ENCODE results near the gene MFF. TPM values are rescaled to one million over a fixed set of nuclear protein-coding genes. Genes with fewer than 3 reads are reported as not detected.

Gene MFF
- total RNA-seq, 1 experiment from 2014 or later, result 68.2 TPM

DNA sequence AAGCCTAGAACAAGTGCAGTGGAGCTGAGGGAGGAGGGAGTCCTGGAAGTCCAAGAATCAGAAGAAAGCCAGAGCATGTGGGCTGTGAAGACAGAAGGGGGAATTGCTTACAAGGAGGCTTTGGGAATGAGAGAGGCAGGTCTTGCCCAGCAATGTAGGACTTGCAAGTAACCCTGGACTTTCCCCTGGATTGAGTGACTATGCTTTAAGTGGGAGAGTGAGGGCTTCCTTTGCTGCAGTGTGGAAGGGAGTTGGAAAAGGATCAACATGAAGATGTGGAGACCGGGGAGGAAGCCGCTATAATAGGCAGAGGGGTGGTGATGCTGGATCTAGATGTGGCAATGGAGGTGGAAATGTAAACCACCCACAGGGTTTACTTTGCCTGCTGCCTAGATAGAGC is 76.5 kb downstream of the MFF start:
- no peak overlapping the region for H3K9ac ChIP-seq (ENCODE audit: low read length)
- peaks cover 3 to 21% of the 10 kb centered on the region in 2 experiments for H3K4me1 ChIP-seq (ENCODE audit: control insufficient read depth in 1 of 2, insufficient read depth in 2 of 2, low read length in 2 of 2)
- no peak overlapping the region for H3K4me3 ChIP-seq (replicated peaks in 1 of 2; ENCODE audit: low read depth in 1 of 2, low read length in 2 of 2)
- no peak overlapping the region for H3K27ac ChIP-seq (ENCODE audit: low read depth, low read length)
- no peaks in the 10 kb centered on the region for H3K27me3 ChIP-seq (ENCODE audit: insufficient read depth, low read length)
- H4K20me1 ChIP-seq (ENCODE audit: insufficient read depth), result no peaks in the 10 kb centered on the region
- POLR2A ChIA-PET, result interaction anchor here (1.5 kb wide), 1 partner anchor 14 kb away, joined by 3 read pairs; no protein-coding TSS in a partner anchor
- TF ChIP-seq, protein P1, sequence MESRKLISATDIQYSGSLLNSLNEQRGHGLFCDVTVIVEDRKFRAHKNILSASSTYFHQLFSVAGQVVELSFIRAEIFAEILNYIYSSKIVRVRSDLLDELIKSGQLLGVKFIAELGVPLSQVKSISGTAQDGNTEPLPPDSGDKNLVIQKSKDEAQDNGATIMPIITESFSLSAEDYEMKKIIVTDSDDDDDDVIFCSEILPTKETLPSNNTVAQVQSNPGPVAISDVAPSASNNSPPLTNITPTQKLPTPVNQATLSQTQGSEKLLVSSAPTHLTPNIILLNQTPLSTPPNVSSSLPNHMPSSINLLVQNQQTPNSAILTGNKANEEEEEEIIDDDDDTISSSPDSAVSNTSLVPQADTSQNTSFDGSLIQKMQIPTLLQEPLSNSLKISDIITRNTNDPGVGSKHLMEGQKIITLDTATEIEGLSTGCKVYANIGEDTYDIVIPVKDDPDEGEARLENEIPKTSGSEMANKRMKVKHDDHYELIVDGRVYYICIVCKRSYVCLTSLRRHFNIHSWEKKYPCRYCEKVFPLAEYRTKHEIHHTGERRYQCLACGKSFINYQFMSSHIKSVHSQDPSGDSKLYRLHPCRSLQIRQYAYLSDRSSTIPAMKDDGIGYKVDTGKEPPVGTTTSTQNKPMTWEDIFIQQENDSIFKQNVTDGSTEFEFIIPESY (IDR thresholded peaks at IDR 0.05; ENCODE audit: extremely low read depth, insufficient replicate concordance, low read length), result no peak
- no peak for TF ChIP-seq EGR1 (IDR thresholded peaks at IDR 0.05; ENCODE audit: low read depth)
- no peak for TF ChIP-seq CEBPB (IDR thresholded peaks at IDR 0.05; ENCODE audit: low read depth)
- TF ChIP-seq ZNF274 (IDR thresholded peaks at IDR 0.05; ENCODE audit: low read depth, low read length), result no peak
- TF ChIP-seq SRF (IDR thresholded peaks at IDR 0.05; ENCODE audit: low read depth), result no peak
- TF ChIP-seq SIN3A (IDR thresholded peaks at IDR 0.05; ENCODE audit: low read depth), result no peak
- TF ChIP-seq, protein P2, sequence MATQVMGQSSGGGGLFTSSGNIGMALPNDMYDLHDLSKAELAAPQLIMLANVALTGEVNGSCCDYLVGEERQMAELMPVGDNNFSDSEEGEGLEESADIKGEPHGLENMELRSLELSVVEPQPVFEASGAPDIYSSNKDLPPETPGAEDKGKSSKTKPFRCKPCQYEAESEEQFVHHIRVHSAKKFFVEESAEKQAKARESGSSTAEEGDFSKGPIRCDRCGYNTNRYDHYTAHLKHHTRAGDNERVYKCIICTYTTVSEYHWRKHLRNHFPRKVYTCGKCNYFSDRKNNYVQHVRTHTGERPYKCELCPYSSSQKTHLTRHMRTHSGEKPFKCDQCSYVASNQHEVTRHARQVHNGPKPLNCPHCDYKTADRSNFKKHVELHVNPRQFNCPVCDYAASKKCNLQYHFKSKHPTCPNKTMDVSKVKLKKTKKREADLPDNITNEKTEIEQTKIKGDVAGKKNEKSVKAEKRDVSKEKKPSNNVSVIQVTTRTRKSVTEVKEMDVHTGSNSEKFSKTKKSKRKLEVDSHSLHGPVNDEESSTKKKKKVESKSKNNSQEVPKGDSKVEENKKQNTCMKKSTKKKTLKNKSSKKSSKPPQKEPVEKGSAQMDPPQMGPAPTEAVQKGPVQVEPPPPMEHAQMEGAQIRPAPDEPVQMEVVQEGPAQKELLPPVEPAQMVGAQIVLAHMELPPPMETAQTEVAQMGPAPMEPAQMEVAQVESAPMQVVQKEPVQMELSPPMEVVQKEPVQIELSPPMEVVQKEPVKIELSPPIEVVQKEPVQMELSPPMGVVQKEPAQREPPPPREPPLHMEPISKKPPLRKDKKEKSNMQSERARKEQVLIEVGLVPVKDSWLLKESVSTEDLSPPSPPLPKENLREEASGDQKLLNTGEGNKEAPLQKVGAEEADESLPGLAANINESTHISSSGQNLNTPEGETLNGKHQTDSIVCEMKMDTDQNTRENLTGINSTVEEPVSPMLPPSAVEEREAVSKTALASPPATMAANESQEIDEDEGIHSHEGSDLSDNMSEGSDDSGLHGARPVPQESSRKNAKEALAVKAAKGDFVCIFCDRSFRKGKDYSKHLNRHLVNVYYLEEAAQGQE (IDR thresholded peaks at IDR 0.05; ENCODE audit: low read depth), result no peak
- no peak for TF ChIP-seq EZH2phosphoT487 (IDR thresholded peaks at IDR 0.05; ENCODE audit: borderline replicate concordance)
- TF ChIP-seq ZFX (IDR thresholded peaks at IDR 0.05), result no peak
- TF ChIP-seq POLR2A (IDR thresholded peaks at IDR 0.05; ENCODE audit: borderline replicate concordance, extremely low read depth, insufficient read depth, insufficient read length), result no peak
- no peak for TF ChIP-seq EZH2 (IDR thresholded peaks at IDR 0.05)
- intact Hi-C loops (cut with micrococcal nuclease), result loop anchor here (10.0 kb wide), 1 partner anchor 277 kb away; no protein-coding TSS in a partner anchor
- H3K79me2 ChIP-seq (ENCODE audit: insufficient read depth, low read length), result no peaks in the 10 kb centered on the region
- H2AFZ ChIP-seq (ENCODE audit: low read depth, low read length, poor library complexity, severe bottlenecking), result no peak overlapping the region
- no TSS peak for BruUV-seq (replicated peaks)
- CTCF ChIA-PET, result no interaction called here
- H3K36me3 ChIP-seq (ENCODE audit: control insufficient read depth in 1 of 2, insufficient read depth in 2 of 2, low read length in 2 of 2), result no peaks in the 10 kb centered on the region
- no peak for DNase-seq (ENCODE audit: low read depth, low spot score)
- no peaks in the 10 kb centered on the region for H3K9me2 ChIP-seq (ENCODE audit: insufficient read depth)
- RAD21 ChIA-PET (ENCODE audit: low non-redundant PET in 1 of 2, low total read pairs in 2 of 2, uncharacterized antibody in 2 of 2, unreplicated experiment in 2 of 2), result no interaction called here
- H3K9me3 ChIP-seq (ENCODE audit: control insufficient read depth in 1 of 2, insufficient read depth in 1 of 2, low read depth in 1 of 2, low read length in 2 of 2), result no peaks in the 10 kb centered on the region
- no peak overlapping the region for H3K4me2 ChIP-seq (ENCODE audit: low read length)
- ATAC-seq, result no peak

All from HCT116 (cell line).